GM19467 (cell line): ENCODE results near the gene BHLHA15.

ENCODE experiments used
- ATAC-seq: cut with Tn5 transposase; IDR thresholded peaks from one replicate; pipeline ENCODE4 v1.9.1; 2021; ENCODE audit warnings: mild to moderate bottlenecking, moderate library complexity; ENCODE audit not compliant: unreplicated experiment

BHLHA15 gene

GRCh38 chr7:98186452-98187137 is 24.6 kb upstream of the BHLHA15 start:
- no peak for ATAC-seq

- ATAC-seq: no peak
These were observed 24.1 kb upstream of the BHLHA15 start for GRCh38 chr7:98187138-98187502.

GRCh38 chr7:98189559-98189958 is 21.7 kb upstream of the BHLHA15 start:
- no peak for ATAC-seq

- ATAC-seq: no peak
These were observed 19.4 kb upstream of the BHLHA15 start for GRCh38 chr7:98191668-98192431.

GRCh38 chr7:98192781-98193457 is 18.3 kb upstream of the BHLHA15 start:
- ATAC-seq: no peak

- no peak for ATAC-seq
These were observed 17.6 kb upstream of the BHLHA15 start for GRCh38 chr7:98193474-98194180.

- no peak for ATAC-seq
These were observed 17.1 kb upstream of the BHLHA15 start for GRCh38 chr7:98194186-98194585.

GRCh38 chr7:98194672-98195457 is 16.4 kb upstream of the BHLHA15 start:
- ATAC-seq: no peak

GRCh38 chr7:98196706-98197605 is 14.3 kb upstream of the BHLHA15 start:
- ATAC-seq: no peak

- no peak for ATAC-seq
These were observed 12.1 kb upstream of the BHLHA15 start for GRCh38 chr7:98199131-98199530.

- ATAC-seq: peak; percentile 42
These were observed 10.9 kb upstream of the BHLHA15 start for GRCh38 chr7:98200364-98200763.

- peak; percentile 94 for ATAC-seq
These were observed 8.7 kb upstream of the BHLHA15 start for GRCh38 chr7:98202367-98203195.

GRCh38 chr7:98203261-98203963 is 7.8 kb upstream of the BHLHA15 start:
- ATAC-seq: no peak

- no peak for ATAC-seq
These were observed 7.2 kb upstream of the BHLHA15 start for GRCh38 chr7:98203964-98204605.

- no peak for ATAC-seq
These were observed 6.6 kb upstream of the BHLHA15 start for GRCh38 chr7:98204670-98205069.

GRCh38 chr7:98205162-98205845 is 5.9 kb upstream of the BHLHA15 start:
- ATAC-seq: no peak
